B cell (primary cell): ENCODE measurements around the gene NHLRC3. TPM values are rescaled to one million over a fixed set of nuclear protein-coding genes. Genes with fewer than 3 reads are reported as not detected.
A peak's percentile ranks its signal among the peaks of the same experiment; 100 is the strongest.

Source experiments
- ATAC-seq: fragments of 200-7000 bp; cut with Tn5 transposase; one replicate; pipeline ENCODE4 v1.10.0; 2021; ENCODE audit warnings: low read depth, mild to moderate bottlenecking, moderate number of reproducible peaks, moderate library complexity
- CTCF ChIA-PET: fragments of 350-600 bp; sonication (Branson Sonifier 250); formaldehyde crosslinking; loops from one replicate; lab custom pipeline; 2021; ENCODE audit warnings: antibody characterized with exemption, inconsistent platforms; lab: Charles Lee
- POLR2A ChIA-PET: fragments of 350-600 bp; sonication (Branson Sonifier 250); formaldehyde crosslinking; loops from one replicate; lab custom pipeline; 2021; ENCODE audit warnings: antibody characterized with exemption; lab: Charles Lee
- DNase-seq: peaks from one replicate; pipeline ENCODE4 v3.0.0; 2013
- H2AFZ ChIP-seq: 2 replicates; pipeline ENCODE4 v1.6.1; 2012; ENCODE audit warnings: mild to moderate bottlenecking, low read depth, low read length; ENCODE audit not compliant: insufficient read depth, poor library complexity, severe bottlenecking
- H3K27ac ChIP-seq, 2 donors: 1 replicate in 1 of 2; 2 replicates in 1 of 2; pipeline ENCODE4 v1.5.1; 2012 to 2013; ENCODE audit warnings: low read length in 2 of 2, mild to moderate bottlenecking in 2 of 2, moderate library complexity in 1 of 2
- H3K27me3 ChIP-seq, 4 experiments: fragments of 200-600 bp in 1 of 4; sonication (generic) in 1 of 4; replicated peaks in 1 of 4; 1 replicate in 2 of 4; 2 replicates in 2 of 4; pipeline versions ENCODE4 v1.6.1 to v1.7.0; 2013 to 2016; ENCODE audit warnings: low read length in 3 of 4, mild to moderate bottlenecking in 2 of 4, mixed read lengths in 1 of 4, moderate library complexity in 1 of 4; ENCODE audit not compliant: insufficient read depth in 4 of 4, control insufficient read depth in 3 of 4; ENCODE audit errors: control extremely low read depth in 1 of 4
- H3K36me3 ChIP-seq, 2 experiments: replicated peaks in 1 of 2; 1 replicate in 1 of 2; 2 replicates in 1 of 2; pipeline versions ENCODE4 v1.6.1 to v1.7.1; 2013; ENCODE audit warnings: low read length in 1 of 2; ENCODE audit not compliant: insufficient read depth in 2 of 2, control insufficient read depth in 1 of 2; ENCODE audit errors: control extremely low read depth in 1 of 2, extremely low read depth in 1 of 2
- H3K4me1 ChIP-seq, 2 donors: fragments of 200-600 bp in 1 of 2; sonication (generic) in 1 of 2; 1 replicate in 1 of 2; 2 replicates in 1 of 2; pipeline versions ENCODE4 v1.5.1 to v1.6.1; 2013 to 2017; ENCODE audit warnings: low read length in 2 of 2; ENCODE audit not compliant: control insufficient read depth in 2 of 2, insufficient read depth in 2 of 2
- H3K4me2 ChIP-seq: replicated peaks from 2 replicates; pipeline ENCODE3; 2012; ENCODE audit warnings: mild to moderate bottlenecking, low read depth, low read length; ENCODE audit not compliant: poor library complexity, severe bottlenecking
- H3K4me3 ChIP-seq, 5 experiments: fragments of 200-600 bp in 1 of 5; sonication (generic) in 1 of 5; 1 replicate in 3 of 5; 2 replicates in 2 of 5; pipeline versions ENCODE4 v1.5.1 to v1.7.0; 2011 to 2016; ENCODE audit warnings: low read length in 4 of 5, mild to moderate bottlenecking in 4 of 5, low read depth in 2 of 5, control low read depth in 1 of 5, moderate library complexity in 1 of 5; ENCODE audit not compliant: insufficient read depth in 1 of 5; ENCODE audit errors: control extremely low read depth in 1 of 5, extremely low read depth in 1 of 5
- H3K79me2 ChIP-seq: fragments of 200-600 bp; sonication (generic); one replicate; pipeline ENCODE4 v1.6.0; 2016; ENCODE audit warnings: low read length; ENCODE audit not compliant: control insufficient read depth, insufficient read depth
- H3K9ac ChIP-seq: fragments of 200-600 bp; sonication (generic); 2 replicates; pipeline ENCODE4 v1.6.1; 2017; ENCODE audit warnings: mild to moderate bottlenecking, low read length, moderate library complexity
- H3K9me3 ChIP-seq, 3 donors: one replicate each; pipeline versions ENCODE4 v1.6.1 to v1.7.1; 2013; ENCODE audit warnings: low read length in 2 of 3; ENCODE audit not compliant: control insufficient read depth in 2 of 3, insufficient read depth in 1 of 3; ENCODE audit errors: control extremely low read depth in 1 of 3
- H4K20me1 ChIP-seq: 2 replicates; pipeline ENCODE4 v1.6.0; 2012; ENCODE audit warnings: mild to moderate bottlenecking, low read length; ENCODE audit not compliant: insufficient read depth, control insufficient read depth, poor library complexity, severe bottlenecking
- H3K27ac Mint-ChIP-seq: one replicate; pipeline ENCODE4 v1.8.0; 2021; ENCODE audit warnings: mixed read lengths
- H3K27me3 Mint-ChIP-seq: one replicate; pipeline ENCODE4 v1.8.0; 2021; ENCODE audit warnings: mixed read lengths
- H3K4me1 Mint-ChIP-seq: one replicate; pipeline ENCODE4 v1.8.0; 2021; ENCODE audit warnings: mixed read lengths
- H3K4me3 Mint-ChIP-seq: one replicate; pipeline ENCODE4 v1.8.0; 2021; ENCODE audit warnings: mixed read lengths
- H3K9me3 Mint-ChIP-seq: one replicate; pipeline ENCODE4 v1.8.0; 2022; ENCODE audit warnings: mixed read lengths; ENCODE audit not compliant: insufficient read depth
- EZH2 ChIP-seq: IDR thresholded peaks from 2 replicates; pipeline ENCODE4 v1.6.1; 2012; ENCODE audit warnings: borderline replicate concordance, low read depth, mild to moderate bottlenecking, moderate library complexity, low read length; ENCODE audit not compliant: insufficient read depth, poor library complexity, severe bottlenecking
- WGBS: methylation state at CpG from one replicate; pipeline ENCODE4 v1.1.5; 2013; ENCODE audit warnings: missing lambda C conversion rate; ENCODE audit not compliant: insufficient coverage; 5-methylcytosine and 5-hydroxymethylcytosine counted together
- intact Hi-C: fragments of 100-400 bp; cut with micrococcal nuclease; formaldehyde crosslinking; loops from one replicate; pipeline ENCODE4 v1.10.0; 2022
- polyA plus RNA-seq: library from polyadenylated mRNA; depleted of rRNA; stranded (reverse); fragments of >200 nt; gene quantifications from 2 replicates; pipeline ENCODE4 v1.2.3, GENCODE V29; 2012
- total RNA-seq, 2 donors: library from RNA; stranded (reverse); fragments of 120-200 nt in 1 of 2; gene quantifications; 1 replicate in 1 of 2; 2 replicates in 1 of 2; pipeline versions ENCODE4 v1.2.3 to v1.2.4, GENCODE V29; 2013 to 2022
- TF ChIP-seq, protein P1 (sequence below): fragments of 200-600 bp; IDR thresholded peaks from one replicate; pipeline ENCODE4 v1.8.0; 2022; ENCODE audit warnings: antibody characterized with exemption, mild to moderate bottlenecking

NHLRC3 gene
- total and polyA plus RNA-seq, 2 donors (not counting 1 experiment from before 2014, with no cell fraction given) = 11.7 to 38.8 TPM

DNA sequence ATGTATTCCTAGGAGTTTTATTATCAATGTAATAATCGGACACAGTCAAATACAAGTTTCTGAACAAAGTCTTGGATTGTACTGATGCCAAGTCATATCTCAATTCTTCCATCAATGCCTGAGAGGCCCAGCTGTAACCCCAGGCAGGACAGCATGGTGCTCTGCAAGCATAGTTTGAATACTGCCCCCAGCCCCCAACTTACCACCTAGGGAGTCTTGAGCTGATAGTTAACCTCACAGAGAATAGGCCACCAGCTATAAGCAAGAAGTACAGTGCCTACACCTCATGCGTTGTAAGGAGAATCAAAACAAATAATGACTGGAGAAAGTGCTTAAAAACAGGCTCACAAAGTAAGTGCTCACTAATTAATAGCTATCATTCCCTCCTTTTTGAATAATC is 3.1 kb upstream of the NHLRC3 start:
- Mint-ChIP-seq H3K9me3 (no peaks in the 10 kb centered on the region), H3K27me3 (no peaks in the 10 kb centered on the region), H3K4me3 (peak overlapping the region; percentile 92), H3K27ac (peak overlapping the region; percentile 1), H3K4me1 (peaks cover 58% of the 10 kb centered on the region)
- POLR2A ChIA-PET = no interaction called here
- no peak overlapping the region for H2AFZ ChIP-seq
- peak overlapping the region in 1 of 5 experiments; percentile 85 for H3K4me3 ChIP-seq
- H3K9me3 ChIP-seq = no peaks in the 10 kb centered on the region
- H4K20me1 ChIP-seq = peaks cover 39% of the 10 kb centered on the region
- TF ChIP-seq EZH2 = no peak
- TF ChIP-seq, protein P1, sequence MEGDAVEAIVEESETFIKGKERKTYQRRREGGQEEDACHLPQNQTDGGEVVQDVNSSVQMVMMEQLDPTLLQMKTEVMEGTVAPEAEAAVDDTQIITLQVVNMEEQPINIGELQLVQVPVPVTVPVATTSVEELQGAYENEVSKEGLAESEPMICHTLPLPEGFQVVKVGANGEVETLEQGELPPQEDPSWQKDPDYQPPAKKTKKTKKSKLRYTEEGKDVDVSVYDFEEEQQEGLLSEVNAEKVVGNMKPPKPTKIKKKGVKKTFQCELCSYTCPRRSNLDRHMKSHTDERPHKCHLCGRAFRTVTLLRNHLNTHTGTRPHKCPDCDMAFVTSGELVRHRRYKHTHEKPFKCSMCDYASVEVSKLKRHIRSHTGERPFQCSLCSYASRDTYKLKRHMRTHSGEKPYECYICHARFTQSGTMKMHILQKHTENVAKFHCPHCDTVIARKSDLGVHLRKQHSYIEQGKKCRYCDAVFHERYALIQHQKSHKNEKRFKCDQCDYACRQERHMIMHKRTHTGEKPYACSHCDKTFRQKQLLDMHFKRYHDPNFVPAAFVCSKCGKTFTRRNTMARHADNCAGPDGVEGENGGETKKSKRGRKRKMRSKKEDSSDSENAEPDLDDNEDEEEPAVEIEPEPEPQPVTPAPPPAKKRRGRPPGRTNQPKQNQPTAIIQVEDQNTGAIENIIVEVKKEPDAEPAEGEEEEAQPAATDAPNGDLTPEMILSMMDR = no peak
- H3K4me2 ChIP-seq = peak overlapping the region; percentile 87
- no peaks in the 10 kb centered on the region for H3K27me3 ChIP-seq
- intact Hi-C loops = loop anchor here (10.0 kb wide), 2 partner anchors 1550 to 1740 kb away; partner anchors contain the start of gene MRPS31
- H3K27ac ChIP-seq = no peak overlapping the region
- peaks cover 0 to 6% of the 10 kb centered on the region in 2 experiments for H3K36me3 ChIP-seq
- CTCF ChIA-PET = interaction anchor here (0.6 kb wide), 1 partner anchor 613 kb away, joined by 3 read pairs; no protein-coding TSS in a partner anchor
- H3K79me2 ChIP-seq = peaks cover 62% of the 10 kb centered on the region
- ATAC-seq (no peak), DNase-seq (no peak)
- H3K4me1 ChIP-seq = peaks cover 30 to 35% of the 10 kb centered on the region in 2 donors
- WGBS = no CpG with 5 or more reads among the region's 2 CpGs
- peak overlapping the region; percentile 89 for H3K9ac ChIP-seq

DNA sequence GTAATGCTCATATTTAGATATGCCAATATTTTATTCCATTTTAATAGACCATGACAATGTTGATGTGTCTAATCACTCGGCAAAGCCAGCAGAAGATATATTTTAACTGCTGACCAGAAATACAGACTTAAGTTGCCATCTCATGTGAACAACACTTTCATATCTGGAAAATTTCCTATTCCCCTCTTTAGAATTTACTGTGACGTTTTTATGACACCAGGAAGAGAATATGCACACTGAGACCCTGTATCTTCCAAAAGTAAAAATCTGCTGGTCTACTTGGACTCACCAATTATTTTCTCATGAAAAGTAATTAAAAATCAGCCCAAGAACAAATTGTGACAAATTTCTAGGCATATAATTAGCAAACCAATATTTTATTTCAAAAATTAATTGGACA is 2.5 kb upstream of the NHLRC3 start:
- Histone ChIP-seq H3K9ac (peak overlapping the region; percentile 89), H3K27ac (no peak overlapping the region), H3K79me2 (peaks cover 62% of the 10 kb centered on the region), H3K27me3 (no peaks in the 10 kb centered on the region), H3K36me3 (peaks cover 0 to under 1% of the 10 kb centered on the region in 2 experiments), H4K20me1 (peaks cover 33% of the 10 kb centered on the region), H3K4me2 (peak overlapping the region; percentile 87), H3K4me3 (peak overlapping the region in 3 of 5 experiments; percentile 85 to 99 (median 86)), H3K9me3 (no peaks in the 10 kb centered on the region), H2AFZ (peak overlapping the region; percentile 95), H3K4me1 (peaks cover 30 to 35% of the 10 kb centered on the region in 2 donors)
- ATAC-seq = no peak
- POLR2A ChIA-PET = no interaction called here
- no peaks in the 10 kb centered on the region for H3K27me3 Mint-ChIP-seq
- no peak for DNase-seq
- peaks cover 62% of the 10 kb centered on the region for H3K4me1 Mint-ChIP-seq
- H3K27ac Mint-ChIP-seq = no peak overlapping the region
- H3K9me3 Mint-ChIP-seq = no peaks in the 10 kb centered on the region
- TF ChIP-seq, protein P1 = no peak
- TF ChIP-seq EZH2 = no peak
- CTCF ChIA-PET = no interaction called here
- H3K4me3 Mint-ChIP-seq = peak overlapping the region; percentile 92
- intact Hi-C loops = loop anchor here (10.0 kb wide), 2 partner anchors 1549 to 1739 kb away; partner anchors contain the start of gene MRPS31
- WGBS = 29% methylated on average over 2 of the region's 2 CpGs
